ENCODE measurements around the gene ITPRID1. TPM values are rescaled to one million over a fixed set of nuclear protein-coding genes. Genes with fewer than 3 reads are reported as not detected.

Gene ITPRID1
- total RNA-seq, 1 donor from 2014 or later = 0.92 TPM

- peak; percentile 12 for DNase-seq
Observed at GRCh38 chr7:31695859-31696614, 182.1 kb downstream of the ITPRID1 start.

- DNase-seq = no peak
Observed at GRCh38 chr7:31699050-31699449, 185.2 kb downstream of the ITPRID1 start.

DNA sequence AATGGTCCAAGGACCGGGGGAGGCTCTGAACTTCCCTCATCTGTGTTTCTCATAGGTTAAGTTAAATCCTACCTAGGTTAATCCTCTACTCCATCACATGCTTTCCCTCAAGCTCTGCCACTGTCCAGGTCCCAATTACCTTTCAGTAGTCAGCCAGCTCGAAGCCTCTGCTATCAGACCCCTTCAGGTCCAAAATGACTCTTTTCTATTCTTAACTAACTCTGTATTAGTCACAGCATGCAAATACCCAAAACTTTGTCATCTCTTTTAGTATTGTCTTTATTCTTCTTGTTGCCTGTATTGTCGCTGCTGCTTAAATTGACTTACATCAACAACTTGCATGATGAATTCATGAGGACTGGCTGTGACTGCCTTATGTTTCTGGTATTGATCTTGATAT lies 188.5 kb downstream of the ITPRID1 start:
- DNase-seq = no peak

DNA sequence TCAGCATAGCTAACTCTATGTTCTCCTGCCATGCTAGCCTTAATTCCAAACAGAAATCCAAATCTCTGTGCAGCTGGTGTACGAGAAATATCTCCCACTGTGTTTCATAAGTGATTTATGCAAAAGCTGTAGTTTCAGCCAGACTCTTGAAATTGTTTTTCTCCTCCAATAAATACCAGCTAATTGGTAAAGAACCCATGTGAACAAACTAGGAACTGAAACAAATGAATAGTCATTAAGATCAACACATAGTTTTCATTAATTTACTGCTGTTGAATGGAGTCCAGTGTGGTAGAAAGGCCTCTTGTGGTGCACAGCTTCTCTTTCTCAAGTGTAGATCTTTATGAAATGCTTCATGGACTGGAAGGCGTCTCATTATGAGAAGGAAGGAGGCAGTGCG lies 191.5 kb downstream of the ITPRID1 start:
- no peak for DNase-seq

DNA sequence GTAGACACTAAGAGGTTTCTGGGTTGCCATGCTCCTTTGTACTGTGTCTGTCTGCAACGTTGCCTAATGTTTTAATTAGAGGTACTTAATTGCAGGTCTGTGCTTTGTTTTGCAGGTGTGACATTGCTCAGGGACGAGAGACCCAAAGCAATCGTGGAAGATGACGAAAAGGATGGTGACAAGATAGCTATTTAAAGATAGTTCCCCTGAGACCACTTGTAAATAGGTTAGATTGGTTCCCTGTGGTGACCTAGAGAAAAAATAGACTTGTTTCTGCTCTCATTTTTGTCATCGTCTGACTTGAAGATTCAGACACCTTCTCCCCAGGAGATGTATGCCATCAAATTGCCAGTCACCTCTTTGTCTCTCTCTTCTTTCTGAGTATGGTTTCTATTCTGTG lies 193.2 kb downstream of the ITPRID1 start:
- DNase-seq = no peak

Other genes with a start within 250 kb of the ITPRID1 start
- 0.21 TPM for gene NEUROD6, start 173.4 kb upstream of the ITPRID1 start, total RNA-seq
- gene PPP1R17, start 173.1 kb downstream of the ITPRID1 start, total RNA-seq = not detected

Measured in tongue (tissue), 2 donors.